Smooth muscle cell (in vitro differentiated cells): ENCODE measurements around the gene TARS3. TPM values are rescaled to one million over a fixed set of nuclear protein-coding genes. Genes with fewer than 3 reads are reported as not detected.

Experiments
- DNase-seq: peaks from one replicate; lab custom pipeline; 2025; ENCODE audit not compliant: unreplicated experiment; lab: John Stamatoyannopoulos, UW
- H2AFZ ChIP-seq: fragments of 200-600 bp; sonication (generic); 2 replicates; pipeline ENCODE4 v1.6.0; 2016; ENCODE audit warnings: antibody characterized with exemption, low read depth, mild to moderate bottlenecking
- H3F3A ChIP-seq: fragments of 200-600 bp; sonication (generic); 2 replicates; pipeline ENCODE4 v1.6.0; 2017; ENCODE audit warnings: antibody characterized with exemption, low read depth
- H3K27ac ChIP-seq: fragments of 200-600 bp; sonication (generic); 2 replicates; pipeline ENCODE4 v1.5.1; 2016; ENCODE audit warnings: low read depth, mild to moderate bottlenecking
- H3K27me3 ChIP-seq: fragments of 200-600 bp; sonication (generic); 2 replicates; pipeline ENCODE4 v1.6.1; 2016; ENCODE audit warnings: low read depth, mild to moderate bottlenecking
- H3K36me3 ChIP-seq: fragments of 200-600 bp; sonication (generic); 2 replicates; pipeline ENCODE4 v1.5.1; 2016; ENCODE audit warnings: low read depth
- H3K4me1 ChIP-seq: fragments of 200-600 bp; sonication (generic); 2 replicates; pipeline ENCODE4 v1.5.1; 2016; ENCODE audit warnings: low read depth
- H3K4me2 ChIP-seq: fragments of 200-600 bp; sonication (generic); 2 replicates; pipeline ENCODE4 v1.6.0; 2016; ENCODE audit warnings: mild to moderate bottlenecking
- H3K4me3 ChIP-seq: fragments of 200-600 bp; sonication (generic); 2 replicates; pipeline ENCODE4 v1.5.1; 2016; ENCODE audit warnings: mild to moderate bottlenecking
- H3K79me2 ChIP-seq: fragments of 200-600 bp; sonication (generic); 2 replicates; pipeline ENCODE4 v1.6.0; 2016; ENCODE audit warnings: low read depth, mild to moderate bottlenecking
- H3K9ac ChIP-seq: fragments of 200-600 bp; sonication (generic); 2 replicates; pipeline ENCODE4 v1.6.0; 2016; ENCODE audit warnings: low read depth
- H3K9me3 ChIP-seq: fragments of 200-600 bp; sonication (generic); replicated peaks from 2 replicates; pipeline ENCODE4 v1.5.1; 2016; ENCODE audit warnings: low read depth
- H4K20me1 ChIP-seq: fragments of 200-600 bp; sonication (generic); 2 replicates; pipeline ENCODE4 v1.6.0; 2016; ENCODE audit warnings: low read depth
- CTCF ChIP-seq: fragments of 200-600 bp; sonication (generic); IDR thresholded peaks from 2 replicates; pipeline ENCODE4 v1.5.1; 2017; ENCODE audit warnings: borderline replicate concordance, mild to moderate bottlenecking, antibody characterized with exemption; ENCODE audit not compliant: insufficient read depth, poor library complexity, severe bottlenecking
- WGBS: methylation state at CpG from one replicate; pipeline ENCODE4 v1.1.7; 2016; ENCODE audit warnings: low lambda C conversion rate; 5-methylcytosine and 5-hydroxymethylcytosine counted together
- polyA plus RNA-seq: library from polyadenylated mRNA; unstranded; fragments of >200 nt; fragmentation: Nextera tagmentation; extraction: Ambion mirVana; gene quantifications from 2 replicates; pipeline ENCODE4 v1.2.1, GENCODE V29; 2016
- total RNA-seq: library from RNA; depleted of rRNA; stranded (reverse); fragments of >200 nt; gene quantifications from 2 replicates; pipeline ENCODE4 v1.2.3, GENCODE V29; 2014

The TARS3 gene
- total and polyA plus RNA-seq, 2 experiments from 2014 or later: 20.0 to 23.0 TPM

GRCh38 chr15:101667881-101668280, 56.4 kb downstream of the TARS3 start:
- H4K20me1 ChIP-seq: no peaks in the 10 kb centered on the region
- WGBS: 100% methylated on average over 1 of the region's 1 CpG
- H3K4me1 ChIP-seq: no peaks in the 10 kb centered on the region

GRCh38 chr15:101664303-101664913, 59.9 kb downstream of the TARS3 start:
- Histone ChIP-seq H3K27me3 (no peaks in the 10 kb centered on the region), H3K4me2 (no peak overlapping the region), H2AFZ (no peak overlapping the region)

More at GRCh38 chr15:101667881-101668280, 56.4 kb downstream of the TARS3 start:
- H3K36me3 ChIP-seq: peaks cover 18% of the 10 kb centered on the region
- H3K27me3 ChIP-seq: no peaks in the 10 kb centered on the region
- TF ChIP-seq CTCF: no peak
- no peaks in the 10 kb centered on the region for H3F3A ChIP-seq
- no peak overlapping the region for H3K4me3 ChIP-seq
- DNase-seq: no peak
- no peak overlapping the region for H2AFZ ChIP-seq
- no peak overlapping the region for H3K4me2 ChIP-seq
- H3K9me3 ChIP-seq: no peaks in the 10 kb centered on the region
- no peak overlapping the region for H3K27ac ChIP-seq
- H3K9ac ChIP-seq: no peak overlapping the region
- H3K79me2 ChIP-seq: no peaks in the 10 kb centered on the region

GRCh38 chr15:101662203-101662602, 62.1 kb downstream of the TARS3 start:
- Histone ChIP-seq H3K9ac (no peak overlapping the region), H4K20me1 (no peaks in the 10 kb centered on the region), H3K36me3 (no peaks in the 10 kb centered on the region), H3K4me2 (no peak overlapping the region), H2AFZ (no peak overlapping the region), H3K9me3 (no peaks in the 10 kb centered on the region), H3K27me3 (no peaks in the 10 kb centered on the region), H3K79me2 (no peaks in the 10 kb centered on the region), H3K4me3 (no peak overlapping the region), H3K4me1 (no peaks in the 10 kb centered on the region), H3K27ac (no peak overlapping the region), H3F3A (no peaks in the 10 kb centered on the region)
- 97% methylated on average over 1 of the region's 1 CpG for WGBS
- TF ChIP-seq CTCF: no peak
- DNase-seq: no peak

More at GRCh38 chr15:101664303-101664913, 59.9 kb downstream of the TARS3 start:
- H3K36me3 ChIP-seq: peaks cover under 1% of the 10 kb centered on the region
- no peaks in the 10 kb centered on the region for H3K4me1 ChIP-seq
- no peaks in the 10 kb centered on the region for H3F3A ChIP-seq
- no peak overlapping the region for H3K27ac ChIP-seq
- H3K79me2 ChIP-seq: no peaks in the 10 kb centered on the region
- no peak overlapping the region for H3K4me3 ChIP-seq
- no peak for DNase-seq
- no peaks in the 10 kb centered on the region for H3K9me3 ChIP-seq
- no peaks in the 10 kb centered on the region for H4K20me1 ChIP-seq
- no peak for TF ChIP-seq CTCF
- H3K9ac ChIP-seq: no peak overlapping the region
- WGBS: 69% methylated on average over 9 of the region's 9 CpGs

GRCh38 chr15:101660005-101660404, 64.3 kb downstream of the TARS3 start:
- Histone ChIP-seq H2AFZ (no peak overlapping the region), H3K79me2 (no peaks in the 10 kb centered on the region), H3F3A (no peaks in the 10 kb centered on the region), H3K27me3 (no peaks in the 10 kb centered on the region), H3K4me2 (no peak overlapping the region), H3K27ac (no peak overlapping the region), H3K4me3 (no peak overlapping the region), H3K9ac (no peak overlapping the region), H3K4me1 (no peaks in the 10 kb centered on the region), H3K9me3 (no peaks in the 10 kb centered on the region), H4K20me1 (no peaks in the 10 kb centered on the region), H3K36me3 (no peaks in the 10 kb centered on the region)
- DNase-seq: no peak
- WGBS: 98% methylated on average over 2 of the region's 2 CpGs
- TF ChIP-seq CTCF: no peak
